GM10248 (cell line): Measurements from ENCODE around the gene TMEM178A.
"Not testable (repeated sequence)": the region's sequence is repeated elsewhere in the genome, so short reads cannot be mapped to it uniquely, and the experiment has no call there.

Source experiments
- CTCF ChIA-PET: fragments of 300-600 bp; sonication (Branson Sonifier 250); formaldehyde crosslinking; extraction: SDS; loops from one replicate; lab custom pipeline; 2021; ENCODE audit warnings: antibody characterized with exemption; lab: Yijun Ruan, JAX
- POLR2A ChIA-PET: fragments of 350-650 bp; sonication (Branson Sonifier 250); formaldehyde crosslinking; extraction: SDS; loops from one replicate; lab custom pipeline; 2020; ENCODE audit warnings: antibody characterized with exemption; lab: Yijun Ruan, JAX
- DNase-seq: peaks from one replicate; pipeline ENCODE4 v3.0.0; 2012; ENCODE audit errors: extremely low spot score
- CTCF ChIP-seq: IDR thresholded peaks from 2 replicates; pipeline ENCODE4 v1.5.1; 2012; ENCODE audit warnings: mild to moderate bottlenecking, low read depth; ENCODE audit errors: extremely low read depth, missing control alignments, control extremely low read depth

Gene TMEM178A

GRCh38 chr2:39650468-39650867 lies 15.2 kb upstream of the TMEM178A start:
- CTCF ChIA-PET: interaction anchor here (1.4 kb wide), 1 partner anchor 11 kb away, joined by 5 read pairs; no protein-coding TSS in a partner anchor
- no peak for TF ChIP-seq CTCF
- DNase-seq: no peak
- POLR2A ChIA-PET: no interaction called here

- DNase-seq, POLR2A ChIA-PET, CTCF ChIA-PET: not testable (repeated sequence)
Observed at GRCh38 chr2:39656215-39656614, 9.5 kb upstream of the TMEM178A start.

DNA sequence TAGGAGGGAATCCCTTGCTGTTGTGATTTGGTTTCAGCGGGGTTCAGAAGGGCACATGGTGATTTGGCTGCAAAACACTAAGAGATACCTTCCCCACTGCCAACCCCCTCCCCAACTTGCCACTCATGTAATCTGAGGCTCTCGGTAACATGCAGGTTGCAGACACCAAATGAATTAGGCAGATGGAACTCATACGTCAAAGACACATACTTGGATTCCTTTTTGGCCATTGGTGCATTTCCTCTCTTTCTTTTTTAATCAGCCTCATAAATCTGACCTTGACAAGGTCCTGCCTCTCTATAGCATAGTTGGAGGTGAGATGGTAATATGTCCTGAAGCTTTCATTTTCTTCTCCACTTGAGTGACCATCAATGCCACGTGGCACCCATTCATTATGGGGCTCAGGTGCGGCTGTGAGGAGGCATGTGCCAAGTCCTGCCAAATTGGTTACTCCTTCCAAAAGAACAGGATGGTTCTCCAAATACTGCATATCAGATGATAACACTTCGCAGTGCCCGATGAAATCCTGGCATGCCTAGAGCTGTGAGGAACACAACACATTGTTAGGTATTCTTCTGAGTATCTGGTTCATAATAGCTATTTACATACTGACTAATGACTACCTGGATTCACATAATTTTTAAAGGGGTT lies 8.3 kb upstream of the TMEM178A start:
- no peak for DNase-seq
- ChIA-PET CTCF (interaction anchor here (1.6 kb wide), 1 partner anchor 13 kb away, joined by 5 read pairs; no protein-coding TSS in a partner anchor), POLR2A (no interaction called here)
- no peak for TF ChIP-seq CTCF

- DNase-seq: no peak
- POLR2A ChIA-PET: no interaction called here
- no peak for TF ChIP-seq CTCF
- CTCF ChIA-PET: interaction anchor here (1.1 to 1.6 kb wide), 2 partner anchors 10 to 14 kb away, joined by 4 to 5 read pairs; no protein-coding TSS in a partner anchor
Observed at GRCh38 chr2:39658371-39658770, 7.3 kb upstream of the TMEM178A start.

DNA sequence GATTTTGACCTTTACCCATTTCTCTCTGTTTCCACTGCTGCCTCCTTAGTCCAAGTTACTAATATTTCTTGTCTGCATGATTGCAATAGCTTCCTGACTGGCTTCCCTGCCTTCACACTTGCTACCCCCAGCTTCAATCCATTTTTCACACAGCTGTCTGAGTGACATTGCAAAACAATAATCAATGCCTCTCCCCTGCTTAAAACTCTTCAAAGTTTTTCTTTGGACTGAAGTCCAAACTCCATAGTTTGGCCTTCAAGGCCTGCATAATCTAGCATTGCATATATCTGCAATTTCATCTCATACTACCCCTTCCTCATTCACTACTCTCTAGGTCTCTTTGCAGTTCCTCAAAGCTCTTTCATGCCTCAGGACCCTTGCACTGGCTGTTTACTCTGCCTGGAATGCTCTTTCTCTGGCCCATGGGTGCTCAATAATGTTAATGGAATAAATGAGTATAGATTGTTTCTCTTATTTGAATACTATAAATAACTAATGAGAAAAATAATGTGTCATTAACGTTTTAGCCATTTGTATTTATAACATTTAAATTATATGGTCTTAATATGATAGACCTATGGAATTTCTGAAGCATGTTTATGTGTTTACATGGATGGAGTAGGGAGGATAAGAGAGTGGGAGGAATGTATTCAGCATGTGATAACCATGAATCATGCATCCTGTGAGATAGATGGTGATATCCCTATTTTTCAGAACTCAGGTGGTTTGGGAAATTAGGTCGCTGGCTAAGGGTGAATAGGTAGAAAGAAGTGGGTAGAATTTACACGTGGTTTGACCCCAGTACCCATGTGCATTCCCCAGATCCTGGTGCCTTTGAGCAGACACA lies 5.7 kb upstream of the TMEM178A start:
- CTCF ChIA-PET: no interaction called here
- DNase-seq: no peak
- TF ChIP-seq CTCF: no peak
- POLR2A ChIA-PET: no interaction called here

- TF ChIP-seq CTCF: no peak
- POLR2A ChIA-PET: no interaction called here
- no peak for DNase-seq
- CTCF ChIA-PET: no interaction called here
Observed at GRCh38 chr2:39660612-39661236, 5.0 kb upstream of the TMEM178A start.

GRCh38 chr2:39661826-39662225 lies 3.9 kb upstream of the TMEM178A start:
- CTCF ChIA-PET: interaction anchor here (1.0 to 1.5 kb wide), 2 partner anchors 12 to 18 kb away, joined by 3 to 5 read pairs; no protein-coding TSS in a partner anchor
- no peak for DNase-seq
- POLR2A ChIA-PET: no interaction called here
- no peak for TF ChIP-seq CTCF
